GM19372 (cell line): Measurements from ENCODE around the gene NUDT6.
A peak's percentile ranks its signal among the peaks of the same experiment; 100 is the strongest.
"Not testable (repeated sequence)": the region's sequence is repeated elsewhere in the genome, so short reads cannot be mapped to it uniquely, and the experiment has no call there.

Experiments used
- ATAC-seq: cut with Tn5 transposase; IDR thresholded peaks from one replicate; pipeline ENCODE4 v1.9.1; 2021; ENCODE audit warnings: mild to moderate bottlenecking, low read depth, moderate library complexity; ENCODE audit not compliant: unreplicated experiment

NUDT6 gene, protein sequence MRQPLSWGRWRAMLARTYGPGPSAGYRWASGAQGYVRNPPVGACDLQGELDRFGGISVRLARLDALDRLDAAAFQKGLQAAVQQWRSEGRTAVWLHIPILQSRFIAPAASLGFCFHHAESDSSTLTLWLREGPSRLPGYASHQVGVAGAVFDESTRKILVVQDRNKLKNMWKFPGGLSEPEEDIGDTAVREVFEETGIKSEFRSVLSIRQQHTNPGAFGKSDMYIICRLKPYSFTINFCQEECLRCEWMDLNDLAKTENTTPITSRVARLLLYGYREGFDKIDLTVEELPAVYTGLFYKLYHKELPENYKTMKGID

DNA sequence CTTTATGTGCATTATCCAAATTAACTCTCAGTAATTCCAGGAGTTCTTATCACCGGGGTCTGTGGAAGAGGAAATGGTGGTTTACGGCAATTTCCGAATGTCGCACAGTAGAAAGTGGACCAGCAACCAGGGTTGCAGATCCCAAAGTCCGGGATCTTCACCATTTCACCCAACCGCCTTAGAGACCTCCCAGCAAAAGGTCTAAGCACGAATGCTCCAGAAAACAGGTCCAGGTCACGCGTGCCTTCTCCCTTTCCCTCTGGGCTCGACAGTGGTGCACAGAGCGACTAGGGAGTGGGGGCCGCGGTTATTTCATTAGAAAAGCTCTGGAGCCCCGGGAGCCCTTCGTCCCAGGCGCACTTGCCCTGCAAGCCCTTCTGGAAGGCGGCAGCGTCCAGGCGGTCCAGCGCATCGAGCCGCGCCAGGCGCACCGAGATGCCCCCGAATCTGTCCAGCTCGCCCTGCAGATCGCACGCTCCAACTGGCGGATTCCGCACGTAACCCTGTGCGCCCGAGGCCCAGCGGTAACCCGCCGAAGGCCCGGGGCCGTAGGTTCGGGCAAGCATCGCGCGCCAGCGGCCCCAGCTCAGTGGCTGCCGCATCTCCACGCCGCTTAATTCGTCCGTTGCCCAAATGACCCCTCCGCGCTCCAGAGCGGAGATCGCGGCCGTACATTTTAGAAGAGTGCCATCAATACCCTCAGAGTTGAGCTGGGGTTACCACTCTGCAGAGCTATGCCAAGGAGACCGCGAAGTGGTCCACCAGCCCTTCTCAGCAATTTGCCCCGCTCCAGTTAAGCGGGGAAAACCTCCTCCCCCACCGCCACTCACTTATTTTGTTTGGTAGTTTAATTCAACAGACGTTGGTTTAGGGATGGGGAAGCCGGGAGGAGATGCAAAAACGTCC lies at the start of gene NUDT6:
Gene NUDT6 (minus strand): TSS at position 627 of the 906 bp plus-strand sequence. CDS start 25 bp downstream, at position 602.
- peak; percentile 64 for ATAC-seq

DNA sequence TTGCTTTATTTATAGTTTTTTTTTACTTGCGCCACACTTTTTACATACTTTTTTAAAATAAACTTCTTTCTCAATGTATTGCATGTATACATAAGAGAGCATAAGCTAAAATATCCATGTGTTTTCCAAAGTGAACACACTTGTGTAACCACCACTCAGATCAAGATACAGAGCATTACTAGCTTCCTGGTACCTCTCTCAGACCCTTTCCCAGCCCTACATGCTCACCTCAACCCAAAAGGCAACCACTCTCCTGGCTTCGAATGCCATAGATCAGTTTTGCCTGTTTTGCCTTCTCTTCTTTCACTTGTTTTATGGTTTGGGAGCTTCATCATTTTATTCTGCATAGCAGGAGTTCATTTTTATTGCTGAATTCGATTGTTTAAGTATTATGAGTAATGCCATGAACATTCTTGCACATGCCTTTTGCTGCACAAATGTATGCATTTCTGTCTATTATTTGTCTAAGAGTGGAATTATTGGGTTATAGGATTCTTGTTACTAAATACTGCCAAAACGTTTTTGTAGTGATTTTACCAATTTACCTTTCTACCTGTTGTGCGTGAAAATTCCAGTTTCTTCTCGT lies 45.9 kb upstream of the NUDT6 start:
- no peak for ATAC-seq

DNA sequence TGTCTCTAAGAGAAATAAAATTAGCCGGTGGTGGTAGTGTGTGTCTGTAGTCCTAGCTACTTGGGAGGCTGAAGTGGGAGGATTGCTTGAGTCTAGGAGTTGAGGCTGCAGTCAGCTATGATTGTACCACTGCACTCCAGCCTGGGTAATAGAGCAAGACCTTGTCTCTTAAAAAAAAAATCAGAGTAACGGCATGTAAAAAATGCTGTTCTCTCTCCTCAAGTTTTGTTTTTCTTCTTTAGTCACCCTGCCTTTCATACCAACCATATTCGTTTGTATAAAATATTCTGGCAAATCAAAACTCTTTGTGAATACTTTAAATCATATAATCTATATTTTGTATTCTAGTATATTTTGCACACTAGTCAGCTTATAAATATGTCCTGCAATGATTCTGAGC lies 44.8 kb upstream of the NUDT6 start:
- no peak for ATAC-seq

DNA sequence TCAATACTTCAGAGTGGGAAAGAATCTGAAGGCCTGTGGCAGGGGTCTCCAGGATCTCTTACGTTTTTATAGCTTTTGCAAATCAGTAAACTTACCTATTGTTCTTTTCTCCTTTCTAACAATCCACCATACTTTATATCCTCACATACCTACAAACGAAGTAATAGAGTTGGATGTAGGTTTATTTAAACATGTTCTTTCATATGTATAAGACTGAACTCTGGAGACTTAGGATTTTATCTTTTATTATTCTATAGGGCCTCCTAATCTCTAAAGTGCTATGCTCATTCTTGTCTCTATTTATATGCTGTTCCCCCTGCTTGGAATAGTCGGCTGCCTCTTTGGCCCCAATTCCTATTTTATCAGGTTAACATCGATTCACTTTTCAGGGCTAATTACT lies 43.8 kb upstream of the NUDT6 start:
- no peak for ATAC-seq

DNA sequence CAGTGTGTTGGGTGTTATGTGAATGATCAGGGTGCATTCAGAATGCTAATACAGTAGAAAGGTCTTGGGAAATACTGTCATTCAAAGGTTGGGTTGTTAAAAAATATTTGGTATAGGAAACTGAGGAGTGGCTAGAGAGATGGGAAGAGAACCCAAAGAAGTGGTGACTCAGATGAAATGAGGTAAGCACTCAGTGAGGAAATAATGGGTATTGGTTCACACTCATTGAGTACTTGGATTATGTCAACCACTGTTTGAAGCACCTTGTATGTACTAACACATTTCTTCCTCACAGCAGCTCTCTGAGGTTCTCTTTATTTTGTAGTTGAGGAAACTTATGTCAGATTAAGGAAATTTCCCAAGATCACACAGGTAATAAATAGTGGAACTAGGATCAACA lies 40.8 kb upstream of the NUDT6 start:
- ATAC-seq, result no peak

DNA sequence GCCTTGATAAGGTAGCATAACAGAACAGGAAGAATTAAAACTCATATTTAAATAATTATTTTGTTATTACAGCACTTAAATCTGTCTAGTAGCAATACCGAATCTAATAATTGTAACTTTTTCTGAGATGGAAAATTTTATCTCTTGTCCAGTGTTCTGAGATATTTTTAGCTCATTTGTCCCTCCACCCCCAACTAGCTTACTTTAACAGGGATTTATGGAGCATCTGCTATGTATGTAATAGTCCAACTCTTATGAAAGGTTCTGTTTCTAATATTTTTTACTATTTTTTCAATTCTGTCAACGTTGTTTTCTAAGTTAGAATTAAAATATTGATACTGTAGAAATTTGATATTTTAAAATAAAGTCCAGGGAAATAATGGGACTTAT lies 38.2 kb upstream of the NUDT6 start:
- ATAC-seq, result no peak

DNA sequence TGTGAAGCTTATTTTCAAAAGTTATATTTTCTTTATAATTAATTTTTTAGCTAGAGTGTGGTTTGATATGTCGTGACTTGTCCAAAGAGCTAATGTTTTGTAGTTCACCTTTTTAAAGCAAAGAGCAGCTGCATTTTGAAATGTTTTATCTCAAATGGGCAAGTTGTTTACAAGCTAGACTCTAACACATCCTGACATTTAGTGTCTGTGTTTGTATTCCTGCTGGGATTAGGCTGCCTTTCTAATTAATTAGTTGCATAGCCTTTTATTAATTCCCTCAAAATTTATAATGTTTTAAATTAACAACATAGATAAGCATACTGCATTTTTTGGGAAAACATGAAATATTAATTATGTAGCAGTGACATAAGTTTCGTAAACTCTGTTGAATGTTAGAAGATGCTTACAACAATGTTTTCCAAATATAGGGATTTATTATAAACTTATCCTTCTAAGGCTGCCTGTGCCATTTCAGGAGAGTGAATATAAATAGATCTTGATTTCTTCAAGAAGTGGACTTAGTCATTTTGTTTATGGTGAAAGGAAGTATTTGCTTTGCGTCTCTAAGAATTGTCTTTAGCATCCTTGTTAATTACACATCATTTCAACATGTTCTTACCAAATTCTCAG lies 37.7 kb upstream of the NUDT6 start:
- ATAC-seq, result no peak

DNA sequence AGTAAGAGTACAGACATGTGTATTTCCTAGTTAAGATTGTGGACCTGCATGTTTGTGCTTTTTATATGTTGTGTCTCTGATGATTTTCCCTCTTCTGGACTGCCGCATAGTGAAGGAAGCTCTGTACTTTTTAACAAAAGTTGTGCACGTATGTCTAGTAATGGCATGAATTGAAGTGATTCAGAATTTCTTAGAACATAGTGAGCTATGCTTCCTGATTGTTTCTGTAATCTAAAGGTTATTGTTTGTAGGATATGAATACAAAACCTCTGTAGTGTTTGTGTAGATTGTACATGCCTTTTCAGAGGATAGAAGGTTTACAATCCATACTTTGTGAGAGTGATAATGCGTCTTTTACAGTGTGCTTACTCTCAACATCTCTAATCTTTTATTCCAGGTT lies 37.0 kb upstream of the NUDT6 start:
- ATAC-seq, result no peak

DNA sequence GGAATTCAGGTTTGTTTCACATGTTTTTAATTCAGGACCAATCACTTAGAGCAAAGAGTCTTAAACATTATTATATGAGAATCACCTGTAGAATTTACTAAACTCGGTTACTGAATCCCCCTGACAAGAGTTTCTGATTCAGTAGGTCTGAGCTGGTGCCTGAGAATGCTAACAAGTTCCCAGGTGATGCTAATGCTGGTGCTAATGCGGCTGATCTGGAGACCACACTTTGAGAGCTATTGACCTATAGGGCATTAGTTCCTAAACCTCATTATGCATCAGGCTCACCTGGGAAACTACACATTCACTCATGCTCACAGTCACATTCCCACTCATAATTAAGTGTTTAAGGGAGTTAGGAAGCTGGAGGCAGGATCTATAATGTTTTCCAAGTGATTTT lies 36.1 kb upstream of the NUDT6 start:
- no peak for ATAC-seq

DNA sequence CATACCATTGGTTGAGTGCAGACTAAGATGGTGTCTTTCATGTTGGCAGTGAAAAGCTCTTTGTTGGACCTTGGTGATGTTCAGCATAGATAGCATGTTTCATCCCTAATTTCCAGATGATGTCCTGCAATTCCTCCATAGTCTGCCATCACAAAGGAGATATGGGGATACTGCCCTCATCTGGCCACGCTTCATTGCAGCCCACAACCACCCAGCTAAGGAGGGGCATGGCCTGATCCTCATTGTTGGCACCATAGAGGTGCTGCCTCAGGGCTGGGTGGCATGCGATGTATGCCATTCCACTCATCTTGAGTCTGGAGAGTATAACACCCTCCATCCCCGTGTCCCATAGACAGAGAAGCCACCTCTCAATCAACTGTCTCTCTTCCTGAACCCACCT lies 31.5 kb upstream of the NUDT6 start:
- no peak for ATAC-seq

DNA sequence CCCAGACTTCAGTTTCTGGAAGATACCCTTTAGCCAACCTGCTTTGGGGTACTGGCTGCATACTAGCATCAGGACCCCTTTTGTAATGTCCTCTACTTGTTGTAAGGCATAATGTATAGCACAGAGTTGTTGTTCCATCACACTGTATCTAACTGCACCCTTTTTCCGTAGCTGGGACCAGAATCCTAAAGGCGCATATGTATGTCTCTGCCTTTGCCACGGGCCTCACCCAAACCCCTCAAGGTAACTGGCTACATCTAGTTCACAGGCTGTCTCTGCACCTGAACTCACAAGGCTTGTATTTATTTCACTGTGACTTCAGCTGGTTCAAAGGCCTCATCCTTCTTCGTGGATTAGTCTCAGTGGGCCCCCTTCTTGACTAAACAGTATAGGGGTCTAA lies 29.6 kb upstream of the NUDT6 start:
- no peak for ATAC-seq

DNA sequence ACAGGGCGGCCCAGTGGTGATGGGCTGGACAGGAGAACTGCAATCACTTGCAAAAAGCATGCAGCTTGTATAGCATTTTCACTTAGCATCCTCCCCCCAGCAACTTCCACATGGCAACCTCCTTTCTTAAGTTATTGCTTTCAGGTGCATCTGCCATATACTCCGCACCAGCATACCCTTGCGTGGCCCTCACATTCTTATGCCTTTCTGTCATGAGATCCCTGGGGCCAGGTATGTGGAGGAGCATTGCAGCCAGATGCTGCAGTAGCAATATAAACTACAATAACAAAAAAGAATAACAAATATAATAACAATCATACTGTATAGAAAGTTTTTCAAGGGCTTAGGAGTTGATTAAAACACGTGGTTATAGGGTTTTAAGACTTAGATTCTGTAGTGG lies 26.3 kb upstream of the NUDT6 start:
- ATAC-seq, result no peak

DNA sequence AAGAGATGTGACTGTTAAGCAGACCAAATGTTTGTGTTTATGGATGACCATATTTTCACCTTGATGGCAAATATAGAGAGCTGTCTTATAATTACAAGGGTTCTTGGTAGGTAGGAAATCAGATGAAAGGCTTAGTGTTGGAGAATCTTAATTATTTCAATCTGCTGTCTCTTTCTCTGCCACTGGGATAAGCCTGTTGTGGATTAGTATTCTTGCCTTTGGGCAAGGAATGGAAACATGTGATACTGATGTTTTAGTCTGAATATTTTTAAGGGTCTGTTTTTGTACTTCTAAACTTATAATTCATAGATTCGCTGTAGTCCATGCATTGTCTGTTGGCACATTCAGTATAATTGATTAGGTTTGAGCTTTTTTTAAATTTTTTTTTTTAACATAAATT lies 23.7 kb upstream of the NUDT6 start:
- ATAC-seq, result no peak

DNA sequence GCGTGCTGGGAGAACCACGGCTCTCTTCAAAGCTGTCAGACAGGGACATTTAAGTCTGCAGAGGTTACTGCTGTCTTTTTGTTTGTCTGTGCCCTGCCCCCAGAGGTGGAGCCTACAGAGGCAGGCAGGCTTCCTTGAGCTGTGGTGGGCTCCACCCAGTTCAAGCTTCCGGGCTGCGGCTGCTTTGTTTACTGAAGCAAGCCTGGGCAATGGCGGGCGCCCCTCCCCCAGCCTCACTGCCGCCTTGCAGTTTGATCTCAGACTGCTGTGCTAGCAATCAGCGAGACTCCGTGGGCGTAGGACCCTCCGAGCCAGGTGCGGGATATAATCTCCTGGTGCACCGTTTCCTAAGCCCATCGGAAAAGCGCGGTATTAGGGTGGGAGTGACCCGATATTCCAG lies 22.7 kb upstream of the NUDT6 start:
- not testable (repeated sequence) for ATAC-seq

DNA sequence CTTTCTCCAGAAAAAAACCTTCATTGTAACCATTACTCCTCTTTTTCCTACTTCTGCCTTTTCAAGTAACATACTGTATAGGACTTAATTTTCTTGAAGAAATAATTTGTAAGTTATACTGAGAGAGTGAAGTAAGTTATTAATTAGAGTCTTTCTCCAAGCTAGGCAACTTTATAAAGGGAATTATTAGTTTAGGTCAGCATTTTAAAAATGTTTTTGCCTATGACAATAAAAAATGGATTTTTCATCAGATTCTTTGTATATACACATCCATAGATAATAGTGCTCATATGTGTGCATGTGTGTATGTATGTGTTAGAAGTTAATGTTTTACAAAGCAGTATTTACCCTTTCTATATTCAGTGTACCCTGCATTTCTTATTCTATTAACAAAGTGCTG lies 10.4 kb upstream of the NUDT6 start:
- ATAC-seq, result no peak

DNA sequence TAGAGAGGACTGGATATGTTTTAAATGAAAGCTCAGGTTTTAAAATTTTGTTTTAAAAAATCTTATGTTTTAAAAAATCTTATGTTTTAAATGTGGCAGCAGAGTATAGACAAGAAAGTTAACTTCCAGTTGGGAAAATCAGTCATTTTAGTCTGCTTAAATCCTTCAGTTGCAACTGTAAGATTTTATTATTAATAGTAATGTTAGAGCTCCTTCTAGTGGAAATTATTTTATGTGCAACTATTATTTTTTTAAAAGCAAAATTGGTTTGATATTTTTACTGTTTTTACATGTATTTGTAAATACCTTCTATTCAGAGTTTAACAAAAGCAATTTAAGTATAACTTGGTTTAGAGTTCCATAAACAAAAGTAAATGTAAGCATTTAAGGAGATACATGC lies 8.5 kb upstream of the NUDT6 start:
- no peak for ATAC-seq

DNA sequence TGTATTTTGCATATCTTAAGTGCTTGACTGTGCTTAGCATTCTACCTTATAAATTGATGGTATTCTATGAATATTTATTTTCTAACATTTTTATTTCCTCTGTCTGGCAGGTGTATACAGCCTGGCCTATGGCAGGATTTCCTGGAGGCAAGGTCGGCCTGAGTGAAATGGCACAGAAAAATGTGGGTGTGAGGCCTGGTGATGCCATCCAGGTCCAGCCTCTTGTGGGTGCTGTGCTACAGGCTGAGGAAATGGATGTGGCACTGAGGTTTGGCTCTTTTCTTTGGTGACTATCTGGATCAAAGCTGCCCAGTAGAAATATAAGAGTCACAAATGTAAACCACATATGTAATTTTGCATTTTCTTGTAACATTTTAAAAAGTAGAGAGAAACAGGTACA lies 6.5 kb upstream of the NUDT6 start:
- no peak for ATAC-seq

DNA sequence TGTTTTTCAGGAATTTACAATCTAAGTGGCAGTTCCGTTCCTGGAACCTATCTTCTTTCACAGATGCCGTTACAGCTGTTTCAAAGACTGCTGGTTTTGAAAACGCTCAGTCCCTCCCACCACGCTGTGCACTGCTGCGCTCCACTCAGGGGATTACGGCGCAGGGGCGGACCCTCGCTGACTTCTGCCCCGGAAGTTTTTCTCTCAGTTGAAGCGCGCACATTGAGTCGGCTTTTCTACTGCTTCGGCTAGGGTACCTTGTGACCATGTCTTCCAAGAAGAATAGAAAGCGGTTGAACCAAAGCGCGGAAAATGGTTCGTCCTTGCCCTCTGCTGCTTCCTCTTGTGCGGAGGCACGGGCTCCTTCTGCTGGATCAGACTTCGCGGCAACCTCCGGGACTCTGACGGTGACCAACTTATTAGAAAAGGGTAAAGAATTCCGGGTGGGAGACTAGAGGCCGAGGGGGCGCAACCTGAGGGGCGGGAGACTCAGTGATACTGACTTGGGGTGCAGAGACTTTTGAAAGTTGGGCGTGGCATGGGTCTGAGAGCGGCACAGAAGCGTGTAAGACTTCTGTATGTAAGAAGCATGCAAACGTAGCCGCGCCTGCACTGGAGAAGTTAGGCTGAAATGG lies 597 bp upstream of the NUDT6 start:
- ATAC-seq, result peak; percentile 93

DNA sequence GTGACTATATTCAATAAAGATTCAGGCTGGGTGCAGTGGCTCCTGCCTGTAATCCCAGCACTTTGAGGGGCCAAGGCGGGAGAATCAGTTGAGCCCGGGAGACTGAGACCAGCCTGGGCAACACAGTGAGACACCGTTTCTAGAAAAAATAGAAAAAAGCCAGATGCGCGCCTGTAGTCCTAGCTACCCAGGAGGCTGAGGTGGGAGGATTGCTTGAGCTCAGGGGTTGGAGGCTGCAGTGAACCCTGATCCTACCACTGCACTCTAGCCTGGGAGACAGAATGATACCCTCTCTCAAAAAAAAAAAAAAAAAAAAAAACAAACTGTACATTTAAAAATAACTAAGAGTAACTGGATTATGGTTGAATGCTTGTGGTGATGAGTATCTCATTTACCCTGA lies 1.1 kb downstream of the NUDT6 start:
- ATAC-seq, result no peak

DNA sequence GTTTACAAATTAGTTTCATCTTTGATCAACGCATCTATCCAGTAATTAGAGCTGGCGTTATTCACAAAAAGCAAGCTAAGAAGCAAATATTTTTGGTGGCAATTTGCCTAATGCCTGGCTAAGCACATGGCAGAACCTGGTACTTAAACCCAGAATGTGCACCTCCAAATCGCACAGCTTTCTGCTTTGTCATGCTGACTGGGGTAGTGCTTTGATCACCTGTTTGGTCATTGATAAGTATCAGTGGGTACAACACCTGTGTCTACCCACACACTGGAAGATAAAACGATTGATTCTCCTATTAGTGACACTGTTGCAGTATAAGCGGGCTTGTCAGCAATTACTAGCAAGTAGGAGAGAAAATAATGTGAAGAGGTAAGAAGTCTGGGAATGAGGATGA lies 1.9 kb downstream of the NUDT6 start:
- no peak for ATAC-seq

DNA sequence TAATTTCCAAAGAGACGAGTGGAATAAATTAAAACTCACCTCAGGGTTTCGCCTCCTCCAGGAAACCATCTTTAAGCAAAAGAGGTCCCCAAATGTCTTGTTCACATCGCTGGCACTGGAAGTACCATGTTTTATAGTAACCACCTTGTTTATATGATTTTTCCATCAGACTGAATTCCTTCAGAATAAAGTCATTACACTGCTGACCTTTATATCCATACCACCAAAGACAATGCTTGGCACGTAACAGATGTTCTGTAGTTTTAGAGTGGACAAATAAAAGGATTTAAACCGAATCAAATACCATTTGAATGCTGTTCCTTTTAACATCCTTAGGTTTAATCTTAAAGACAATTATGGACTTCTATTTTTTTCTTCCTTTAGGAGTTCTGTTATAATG lies 4.7 kb downstream of the NUDT6 start:
- no peak for ATAC-seq
